C4-2B (cell line): ENCODE data around the gene FAM89A.

Source experiments
- H3K27ac ChIP-seq: fragments of 450-650 bp; 2 replicates; pipeline ENCODE4 v1.5.1; 2017
- CTCF ChIP-seq: fragments of 450-650 bp; conservative IDR thresholded peaks from 2 replicates; pipeline ENCODE4 v1.5.1; 2017; ENCODE audit warnings: mild to moderate bottlenecking
- ZFX ChIP-seq: fragments of 450-650 bp; IDR thresholded peaks from 2 replicates; pipeline ENCODE4 v1.6.1; 2017

FAM89A gene

GRCh38 chr1:230979952-230980351 lies 60.1 kb downstream of the FAM89A start:
- H3K27ac ChIP-seq, result no peak overlapping the region
- TF ChIP-seq CTCF (no peak), ZFX (no peak)

GRCh38 chr1:230979389-230979716 lies 60.7 kb downstream of the FAM89A start:
- no peak for TF ChIP-seq ZFX
- TF ChIP-seq CTCF, result no peak
- peak overlapping the region; percentile 82 for H3K27ac ChIP-seq

GRCh38 chr1:230978491-230979388 lies 61.3 kb downstream of the FAM89A start, which contains the start of the genes ARV1 and TTC13:
ARV1 (plus strand) TSS chr1:230979094; CDS start chr1:230979106, 12 bp downstream.
TTC13 (minus strand) TSS chr1:230978861; CDS start chr1:230978830, 31 bp downstream.
- H3K27ac ChIP-seq, result peak within 1 kb of the TSS; percentile 82

GRCh38 chr1:230977761-230978490 lies 62.1 kb downstream of the FAM89A start:
- TF ChIP-seq ZFX (peak; percentile 72), CTCF (no peak)
- H3K27ac ChIP-seq, result peak overlapping the region; percentile 82

More at GRCh38 chr1:230978491-230979388, 61.3 kb downstream of the FAM89A start, which contains the start of the genes ARV1 and TTC13:
- TF ChIP-seq CTCF, result peak; percentile 48
- peak; percentile 45 for TF ChIP-seq ZFX

- TF ChIP-seq ZFX (no peak), CTCF (no peak)
- peak overlapping the region; percentile 82; the same call in 1 of the 2 replicates for H3K27ac ChIP-seq
Observed at GRCh38 chr1:230976825-230977747, 63.0 kb downstream of the FAM89A start.

GRCh38 chr1:230976360-230976759 lies 63.7 kb downstream of the FAM89A start:
- TF ChIP-seq ZFX (no peak), CTCF (no peak)
- no peak overlapping the region for H3K27ac ChIP-seq
